GM21723 (cell line): ENCODE data around the gene HS3ST2.
"Not testable (repeated sequence)": the region's sequence is repeated elsewhere in the genome, so short reads cannot be mapped to it uniquely, and the experiment has no call there.

Experiments used
- ATAC-seq: cut with Tn5 transposase; IDR thresholded peaks from one replicate; pipeline ENCODE4 v1.9.1; 2021; ENCODE audit warnings: mild to moderate bottlenecking, moderate library complexity; ENCODE audit not compliant: unreplicated experiment

The HS3ST2 gene

DNA sequence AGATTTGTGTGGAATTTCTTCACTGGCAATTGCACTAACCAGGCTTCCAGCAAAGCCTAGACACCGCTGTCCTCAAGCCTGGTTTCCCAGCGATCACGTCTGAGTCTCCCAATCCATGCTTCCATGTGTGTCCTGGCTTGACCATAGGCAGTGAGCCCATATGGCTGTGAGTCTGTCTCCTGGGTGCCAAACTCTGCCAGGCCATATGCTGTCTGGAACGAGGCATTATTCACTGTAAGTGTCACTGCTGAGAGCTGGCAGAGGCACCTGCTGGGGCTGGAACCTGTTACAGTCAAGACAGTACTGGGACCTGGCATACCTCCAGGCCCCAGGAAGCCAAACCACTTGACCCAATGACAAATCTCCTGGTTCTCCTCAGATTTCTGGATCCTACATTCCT is 60.4 kb downstream of the HS3ST2 start:
- ATAC-seq: no peak

DNA sequence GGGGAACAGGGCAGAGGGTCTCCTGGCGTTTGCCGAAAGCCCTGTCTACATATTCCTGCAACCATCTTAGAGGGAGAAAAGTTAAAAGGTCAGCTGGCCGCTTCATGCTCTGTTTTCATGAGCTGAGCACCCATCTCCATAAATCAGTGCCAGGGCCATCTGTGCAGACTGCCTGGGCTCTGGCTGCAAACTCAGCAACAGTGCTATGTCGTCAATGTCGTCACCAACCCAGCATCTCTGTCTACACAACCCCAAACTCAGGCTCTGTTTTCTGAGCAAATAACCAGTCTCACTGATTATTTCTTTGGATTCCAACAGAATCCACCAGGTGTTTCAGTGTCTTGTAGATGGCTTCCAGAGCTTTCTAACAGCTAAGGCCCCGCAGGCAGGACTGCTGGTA is 65.0 kb downstream of the HS3ST2 start:
- no peak for ATAC-seq

DNA sequence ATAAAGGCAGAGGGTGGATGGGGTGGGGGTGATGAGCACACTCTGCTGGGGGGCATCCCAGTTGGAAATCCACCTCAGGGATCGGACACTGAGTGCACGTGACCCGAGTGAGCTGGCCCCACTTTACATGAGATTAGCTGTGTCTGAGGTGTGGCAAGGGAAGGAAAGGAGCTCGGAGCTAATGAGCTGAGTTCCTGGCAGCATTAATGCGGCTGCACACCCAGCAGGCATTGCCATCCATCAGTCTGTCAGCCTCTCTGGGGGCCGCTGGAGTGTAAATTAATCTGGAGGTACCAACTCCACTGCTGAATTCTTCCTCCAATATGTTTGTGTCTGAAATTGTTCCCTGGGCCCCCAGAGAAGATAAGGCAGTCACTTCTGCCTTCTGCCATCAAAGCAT is 65.5 kb downstream of the HS3ST2 start:
- no peak for ATAC-seq

DNA sequence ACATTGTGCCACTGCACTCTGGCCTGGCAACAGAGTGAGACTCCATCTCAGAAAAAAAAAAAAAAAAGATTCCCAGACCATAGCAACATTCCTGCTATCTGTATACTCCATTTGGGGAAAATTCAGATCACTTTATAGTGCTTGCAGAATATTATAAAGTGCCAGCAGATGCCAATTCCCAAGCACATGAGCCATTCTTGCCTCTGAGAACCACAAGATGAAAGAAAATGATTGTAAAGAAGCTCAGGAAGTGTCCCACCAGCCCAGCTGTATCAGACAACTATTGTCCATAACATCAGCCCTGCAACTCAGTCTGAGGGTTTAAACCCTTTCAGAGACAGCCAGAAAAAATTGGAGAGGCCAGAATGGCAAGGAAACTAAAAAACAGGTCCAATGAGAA is 69.0 kb downstream of the HS3ST2 start:
- ATAC-seq: no peak

DNA sequence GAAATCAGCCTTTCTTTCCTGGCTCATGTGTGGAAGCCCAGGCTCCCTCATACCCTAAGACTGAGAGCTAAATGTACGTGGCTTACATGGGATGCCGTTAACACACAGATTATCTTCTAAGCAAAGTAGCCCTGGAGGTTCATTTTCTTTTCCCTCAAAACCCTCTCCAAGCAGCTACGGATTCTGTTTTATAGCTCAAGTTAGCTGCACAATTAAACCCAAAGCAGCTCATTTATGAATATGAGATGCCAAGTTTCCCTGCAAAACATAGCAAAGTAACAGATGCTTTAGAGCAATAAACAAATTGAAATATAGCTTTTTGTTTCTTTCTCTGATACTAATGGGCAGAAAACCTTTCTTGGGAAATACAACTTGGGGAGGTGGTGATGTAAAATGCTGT is 72.0 kb downstream of the HS3ST2 start:
- no peak for ATAC-seq

DNA sequence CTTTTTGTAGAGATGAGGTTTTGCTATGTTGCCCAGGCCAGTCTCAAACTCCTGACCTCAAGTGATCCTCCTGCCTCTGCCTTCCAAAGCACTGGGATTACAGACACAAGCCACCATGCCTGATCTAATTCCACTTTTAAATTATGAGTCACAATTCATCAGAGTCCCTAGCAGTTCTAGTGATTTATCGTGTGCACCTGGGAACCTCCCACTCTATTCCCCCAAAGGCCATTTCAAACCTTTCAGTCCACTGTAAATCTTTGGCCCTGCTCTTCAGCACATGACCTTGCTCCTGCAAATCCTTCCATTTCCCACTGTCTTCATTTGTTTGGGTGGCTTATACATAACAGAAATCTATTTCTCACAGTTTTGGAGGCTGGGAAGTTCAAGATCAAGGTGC is 73.0 kb downstream of the HS3ST2 start:
- ATAC-seq: no peak

DNA sequence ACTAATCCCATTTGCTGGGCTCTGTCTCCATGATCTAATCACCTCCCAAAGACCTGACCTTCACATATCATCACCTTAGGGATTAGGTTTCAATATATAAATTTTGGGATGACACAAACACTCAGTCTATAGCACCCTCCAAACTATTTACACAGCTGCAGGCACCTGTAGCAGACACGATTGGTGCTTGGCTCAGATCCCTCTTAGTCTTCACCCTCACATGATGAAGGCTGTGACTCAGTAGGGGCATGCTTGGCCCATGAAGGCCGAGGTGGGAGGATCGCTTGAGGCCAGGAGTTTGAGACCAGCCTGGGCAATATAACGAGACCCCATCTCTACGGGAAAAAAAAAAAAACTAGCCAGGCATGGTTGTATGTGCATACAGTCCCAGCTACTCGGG is 73.5 kb downstream of the HS3ST2 start:
- no peak for ATAC-seq

DNA sequence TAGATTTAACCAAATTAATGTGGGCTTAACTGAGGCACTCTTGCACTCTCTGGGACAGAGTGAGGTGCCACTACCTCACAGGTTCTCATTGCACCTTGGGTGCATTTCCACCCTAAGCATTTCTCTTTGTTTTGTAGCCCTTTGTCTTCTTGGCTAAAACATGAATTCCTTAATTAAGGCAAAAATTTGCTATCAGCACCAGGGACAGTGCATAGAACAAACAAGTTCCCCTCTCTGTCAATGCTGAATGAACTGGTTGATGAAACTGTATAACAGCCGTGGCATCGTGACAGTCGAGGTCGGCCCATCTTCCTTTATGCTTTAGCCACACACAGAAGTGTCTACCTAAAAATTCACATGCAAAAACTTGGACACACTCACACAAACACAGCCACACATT is 74.8 kb downstream of the HS3ST2 start:
- no peak for ATAC-seq

DNA sequence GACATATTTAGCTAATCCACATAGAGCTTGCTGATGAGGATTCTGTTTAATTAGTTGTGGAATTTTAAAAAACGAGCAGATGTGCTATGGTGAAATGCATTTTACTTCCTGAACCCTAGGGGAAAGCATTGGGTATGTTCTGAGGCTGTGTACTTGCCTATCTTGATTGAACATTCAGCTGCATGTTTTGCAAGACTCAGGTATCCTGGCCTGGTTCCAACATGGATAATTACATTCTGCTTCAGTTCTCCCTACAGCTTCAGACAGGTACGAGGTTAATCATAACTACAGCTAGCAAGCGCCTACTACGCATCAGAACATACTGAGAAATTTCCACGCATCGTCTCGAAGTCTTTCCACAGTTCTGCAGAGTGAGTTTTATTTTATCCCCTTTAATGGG is 77.0 kb downstream of the HS3ST2 start:
- ATAC-seq: no peak

DNA sequence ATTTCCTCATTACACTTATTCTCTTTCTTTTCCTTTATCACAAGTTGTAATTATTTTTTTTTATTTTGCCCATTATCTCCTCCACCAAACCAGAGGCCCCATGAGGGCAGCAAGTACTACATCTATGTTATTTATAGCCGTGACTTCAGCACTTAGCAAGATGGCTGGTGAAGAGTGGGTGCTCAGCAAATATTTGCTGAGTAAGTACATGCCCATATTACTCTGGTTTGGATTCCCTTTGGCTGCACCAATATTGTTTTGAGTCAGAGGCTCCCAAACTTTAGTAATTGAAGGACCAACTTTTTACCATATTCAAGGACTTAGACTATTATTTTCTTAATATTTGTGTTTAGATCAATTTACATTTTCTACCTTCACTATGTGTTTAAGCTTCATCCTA is 83.2 kb downstream of the HS3ST2 start:
- ATAC-seq: no peak

DNA sequence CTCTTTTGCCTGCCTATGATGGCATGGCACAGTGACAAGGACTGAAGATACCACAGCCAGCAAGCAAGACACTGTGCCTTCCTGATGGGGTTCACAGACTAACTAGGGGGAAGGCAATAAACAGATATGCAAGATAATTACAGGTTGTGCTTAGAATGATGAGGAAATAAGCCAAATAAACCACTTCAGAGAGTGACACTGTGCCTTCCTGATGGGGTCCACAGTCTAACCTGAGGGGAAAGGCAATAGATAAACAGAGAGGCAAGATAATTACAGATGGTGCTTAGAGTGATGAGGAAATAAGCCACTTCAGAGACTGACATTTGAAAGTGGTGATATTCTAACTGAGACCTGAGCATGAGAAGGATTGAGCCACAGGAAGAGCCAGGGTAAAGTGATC is 84.2 kb downstream of the HS3ST2 start:
- ATAC-seq: no peak

DNA sequence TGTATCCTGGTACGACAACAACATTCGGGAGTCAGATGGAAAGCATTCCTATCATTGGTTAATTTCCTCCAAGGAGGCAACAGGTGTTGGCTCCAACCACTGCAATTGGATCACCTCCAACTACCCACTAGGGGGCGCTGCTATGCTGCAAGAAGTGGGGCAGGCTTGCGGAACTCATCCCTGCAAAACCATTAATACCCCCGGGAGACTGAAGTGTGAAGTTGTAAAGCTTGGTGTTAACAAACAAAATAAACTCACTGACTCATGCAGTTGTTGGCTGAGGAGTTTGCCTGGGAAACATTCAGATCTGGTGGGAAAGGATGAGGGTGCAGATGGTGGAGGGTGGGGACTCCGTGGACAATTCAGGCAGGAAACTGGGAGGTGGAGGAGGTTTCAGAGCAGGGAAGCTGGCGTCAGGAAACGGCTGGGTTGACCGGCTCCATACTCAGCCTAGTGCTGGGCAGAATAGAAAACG is 84.9 kb downstream of the HS3ST2 start:
- no peak for ATAC-seq

DNA sequence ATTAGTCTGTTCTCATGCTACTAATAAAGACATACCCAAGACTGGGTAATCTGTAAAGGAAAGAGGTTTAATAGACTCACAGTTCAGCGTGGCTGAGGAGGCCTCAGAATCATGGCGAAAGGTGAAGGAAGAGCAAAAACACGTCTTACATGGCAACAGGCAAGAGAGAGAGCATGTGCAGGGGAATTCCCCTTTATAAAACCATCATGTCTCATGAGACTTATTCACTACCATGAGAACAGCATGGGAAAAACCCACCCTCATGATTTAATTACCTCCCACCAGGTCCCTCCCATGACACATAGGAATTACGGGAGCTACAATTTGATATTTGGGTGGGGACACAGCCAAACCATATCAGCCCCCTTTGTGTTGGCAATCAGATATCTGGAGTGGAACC is 85.6 kb downstream of the HS3ST2 start:
- ATAC-seq: not testable (repeated sequence)

DNA sequence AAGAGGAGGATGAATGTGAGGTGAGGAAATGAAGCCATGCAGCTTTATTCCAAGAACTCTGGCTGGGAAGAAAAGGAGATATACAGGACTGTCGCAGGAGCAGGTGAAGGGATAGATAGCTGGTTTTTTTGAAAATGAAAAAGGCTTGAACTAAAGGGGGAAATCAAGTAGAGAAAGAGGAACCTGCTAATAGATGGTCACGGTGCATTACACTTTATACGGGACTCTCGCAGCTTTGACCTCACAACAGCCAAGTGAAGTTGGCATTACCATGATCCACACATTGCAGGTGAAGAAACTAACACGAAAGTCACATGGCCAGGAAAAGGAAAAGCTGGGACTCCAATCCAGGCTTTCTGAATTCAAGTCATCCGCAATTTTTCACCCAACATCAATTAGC is 86.9 kb downstream of the HS3ST2 start:
- no peak for ATAC-seq

DNA sequence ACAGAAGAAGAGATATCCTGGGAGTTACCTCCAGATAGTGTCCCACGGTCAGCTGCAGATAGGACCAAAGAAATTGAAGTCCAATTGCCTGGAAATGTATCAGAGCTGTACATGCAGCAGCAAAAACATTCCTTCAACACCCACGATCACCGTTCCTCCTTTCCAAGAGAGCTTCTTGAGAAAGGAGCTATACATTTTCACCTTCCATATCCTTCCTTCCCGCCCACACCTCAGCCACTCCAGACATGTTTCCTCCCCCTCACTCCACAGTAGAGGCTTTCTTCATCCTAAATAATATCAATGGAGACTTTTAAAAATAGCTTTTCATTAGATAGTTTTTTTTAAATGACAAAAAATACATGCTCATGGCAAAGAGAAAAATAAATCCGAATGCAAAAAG is 87.6 kb downstream of the HS3ST2 start:
- no peak for ATAC-seq

DNA sequence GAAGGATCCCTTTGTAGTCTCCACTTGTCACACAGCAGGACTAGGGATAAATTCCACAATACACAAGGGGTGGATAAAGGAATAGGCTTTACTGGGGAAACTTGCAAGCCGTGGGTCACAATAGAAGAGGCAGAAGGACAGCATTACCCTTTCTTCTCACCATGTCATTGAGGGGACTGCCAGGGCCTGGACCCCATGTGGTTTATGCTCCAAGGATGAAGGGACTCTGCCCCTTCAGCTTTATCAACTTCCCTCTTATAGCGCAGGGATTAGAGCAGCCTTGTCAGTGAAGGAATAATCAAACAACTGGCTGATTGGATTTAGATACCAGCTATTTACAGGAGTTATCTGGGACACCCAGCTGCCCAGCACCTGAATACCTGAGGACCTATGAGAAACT is 89.8 kb downstream of the HS3ST2 start:
- no peak for ATAC-seq

DNA sequence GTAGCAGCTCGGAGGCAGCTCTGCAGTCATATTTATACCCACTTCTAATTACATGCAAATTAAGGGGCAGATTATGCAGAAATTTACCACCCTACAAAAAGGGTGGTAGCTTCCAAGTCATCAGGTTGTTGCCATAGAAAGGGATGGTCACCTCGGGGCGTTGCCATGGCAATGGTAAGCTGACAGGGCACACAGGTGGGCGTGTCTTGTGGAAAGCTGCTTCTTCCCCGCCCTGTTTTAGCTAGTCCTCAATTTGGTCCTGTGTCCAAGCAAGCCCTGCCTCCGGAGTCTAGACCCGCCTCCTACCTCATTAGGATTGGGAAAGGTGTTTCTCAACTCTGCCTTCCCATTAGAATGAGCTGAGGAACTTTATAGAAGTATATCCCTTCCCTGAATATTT is 98.7 kb downstream of the HS3ST2 start:
- ATAC-seq: no peak

DNA sequence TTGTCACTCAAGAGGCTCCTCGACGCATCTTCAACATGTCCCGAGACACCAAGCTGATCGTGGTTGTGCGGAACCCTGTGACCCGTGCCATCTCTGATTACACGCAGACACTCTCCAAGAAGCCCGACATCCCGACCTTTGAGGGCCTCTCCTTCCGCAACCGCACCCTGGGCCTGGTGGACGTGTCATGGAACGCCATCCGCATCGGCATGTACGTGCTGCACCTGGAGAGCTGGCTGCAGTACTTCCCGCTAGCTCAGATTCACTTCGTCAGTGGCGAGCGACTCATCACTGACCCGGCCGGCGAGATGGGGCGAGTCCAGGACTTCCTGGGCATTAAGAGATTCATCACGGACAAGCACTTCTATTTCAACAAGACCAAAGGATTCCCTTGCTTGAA is 101.0 kb downstream of the HS3ST2 start:
- no peak for ATAC-seq

DNA sequence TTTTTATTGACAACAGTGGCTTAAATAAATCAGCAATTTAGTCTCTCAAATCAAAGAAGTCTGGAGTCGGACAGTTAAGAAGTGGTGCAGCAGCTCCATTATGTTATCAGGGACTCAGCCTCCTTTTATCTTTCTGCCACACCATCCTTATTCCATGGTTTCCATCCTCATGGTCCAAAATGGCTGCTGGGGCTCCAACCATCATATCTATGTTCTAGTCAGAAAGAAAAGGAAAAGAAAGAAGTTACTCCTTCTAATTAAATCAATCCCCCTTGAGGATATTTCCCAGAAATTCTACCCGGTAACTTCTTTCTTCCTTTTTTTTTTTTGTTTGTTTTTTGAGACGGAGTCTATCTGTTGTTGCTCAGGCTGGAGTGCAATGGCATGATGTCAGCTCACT is 109.5 kb downstream of the HS3ST2 start:
- ATAC-seq: no peak

DNA sequence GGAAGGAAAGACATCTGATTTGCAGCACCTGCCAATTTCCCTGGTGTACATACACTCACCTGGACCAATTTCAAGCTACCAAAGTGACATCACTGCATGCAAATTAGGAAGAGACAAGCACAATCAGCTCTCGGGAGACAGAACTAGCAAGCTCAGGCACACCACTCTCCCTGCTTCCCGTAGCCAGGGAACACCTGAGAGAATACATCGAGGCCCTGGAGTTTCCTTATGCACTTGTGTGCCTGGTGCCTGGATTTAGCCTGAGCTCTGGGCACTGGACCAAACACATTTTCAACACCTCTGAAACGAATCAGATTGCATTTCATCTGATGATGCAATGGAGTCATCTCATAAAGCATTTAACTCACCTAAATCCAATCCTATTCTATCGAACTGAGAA is 110.5 kb downstream of the HS3ST2 start:
- ATAC-seq: no peak

DNA sequence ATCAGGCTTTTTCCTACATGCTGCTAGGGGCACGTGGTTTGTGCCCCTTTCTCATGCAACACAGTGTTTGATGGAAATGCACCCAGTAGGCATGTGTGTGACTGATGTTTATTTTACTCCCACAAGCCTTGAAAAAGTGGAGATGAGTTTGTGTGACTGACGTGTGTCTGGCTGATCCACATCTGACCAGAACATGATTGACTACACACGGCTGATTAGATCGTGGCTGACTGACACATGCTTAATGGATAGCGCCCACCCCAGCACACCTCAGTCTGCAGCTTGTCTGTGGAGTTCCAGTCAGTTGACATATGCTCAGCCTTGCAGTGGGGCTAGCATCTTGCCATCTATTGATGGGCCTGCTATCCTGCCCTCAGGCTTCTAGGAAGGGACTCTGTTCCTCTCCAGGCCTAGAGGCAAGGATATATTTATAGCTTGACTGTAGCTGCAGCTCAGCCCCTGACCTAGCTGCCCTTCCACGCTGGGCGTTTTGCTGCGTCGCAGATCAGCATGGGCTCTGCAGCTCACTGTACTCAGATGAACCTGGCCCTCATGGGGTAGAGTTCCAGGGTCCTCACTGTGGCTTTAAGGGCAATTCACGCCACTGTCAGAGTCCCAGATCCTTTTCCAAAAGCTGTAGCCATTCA is 112.3 kb downstream of the HS3ST2 start:
- ATAC-seq: no peak

DNA sequence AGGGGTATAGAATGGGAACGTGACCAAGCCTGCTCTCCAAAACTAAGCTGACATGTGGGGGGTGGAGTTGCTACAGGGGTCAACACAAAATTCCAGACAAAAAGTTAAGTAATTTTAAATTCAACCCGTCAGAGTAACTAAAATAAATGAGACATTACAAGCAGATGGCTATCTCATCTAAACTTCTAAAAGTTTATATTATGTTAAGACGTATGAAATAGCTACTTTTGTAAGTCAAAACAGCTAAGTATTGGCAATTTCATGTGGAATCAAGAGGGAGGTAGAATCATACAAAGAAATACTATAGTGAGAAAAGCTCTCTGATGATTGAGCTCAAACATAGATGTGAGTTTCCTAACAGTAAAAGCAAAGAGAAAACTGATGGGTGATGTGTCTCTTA is 113.3 kb downstream of the HS3ST2 start:
- no peak for ATAC-seq

DNA sequence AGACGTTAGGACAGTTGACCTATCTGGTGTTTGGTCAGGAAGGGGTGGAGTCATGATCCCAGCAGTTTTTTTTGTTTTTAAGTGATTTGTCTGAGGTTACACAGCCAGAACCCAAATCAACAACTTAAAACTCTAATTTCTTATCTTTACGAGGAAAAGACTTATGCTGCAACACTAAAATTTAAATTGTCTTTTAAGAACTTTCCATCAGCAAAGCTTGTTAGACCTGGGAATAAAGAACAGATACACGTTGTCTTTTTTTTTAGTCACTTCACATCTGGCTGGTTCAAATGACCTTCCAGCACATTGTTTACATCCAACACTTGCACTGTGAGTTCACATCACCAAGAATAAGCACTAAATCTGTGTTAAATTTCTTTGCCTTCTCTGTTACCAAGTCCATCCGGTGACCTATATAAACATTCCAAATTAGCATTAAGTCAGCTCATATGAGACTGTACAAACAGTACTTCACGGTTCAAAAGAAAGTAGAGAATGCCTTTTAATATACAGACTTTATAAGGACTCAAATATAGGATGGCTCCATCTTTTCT is 115.0 kb downstream of the HS3ST2 start:
- no peak for ATAC-seq
